Stimulated activated CD4-positive, alpha-beta T cell treated with anti-CD3 and anti-CD28 coated beads, TNF-alpha, amount 100 ng/mL, for 4 hours (primary cell): Measurements from ENCODE around the gene MGRN1.

ENCODE experiments used
- DNase-seq, 3 experiments: peaks; one replicate each; pipeline ENCODE4 v3.0.0-alpha.2; 2020; ENCODE audit warnings: low read depth in 3 of 3

MGRN1 gene

GRCh38 chr16:4697848-4698291 is 73.2 kb downstream of the MGRN1 start:
- DNase-seq = no peak

GRCh38 chr16:4698321-4699045 is 73.9 kb downstream of the MGRN1 start:
- DNase-seq = no peak

- DNase-seq = no peak
Measured at GRCh38 chr16:4699046-4699556, 74.5 kb downstream of the MGRN1 start.

- no peak for DNase-seq
Measured at GRCh38 chr16:4700380-4700996, 75.9 kb downstream of the MGRN1 start.

- DNase-seq = no peak
Measured at GRCh38 chr16:4700997-4701743, 76.5 kb downstream of the MGRN1 start.

GRCh38 chr16:4701791-4702465 is 77.3 kb downstream of the MGRN1 start:
- DNase-seq = no peak

GRCh38 chr16:4702466-4702808 is 77.8 kb downstream of the MGRN1 start:
- DNase-seq = no peak

GRCh38 chr16:4703906-4704305 is 79.3 kb downstream of the MGRN1 start:
- DNase-seq = no peak

GRCh38 chr16:4704491-4704890 is 79.9 kb downstream of the MGRN1 start:
- DNase-seq = no peak

- no peak for DNase-seq
Measured at GRCh38 chr16:4704913-4705312, 80.3 kb downstream of the MGRN1 start.

- no peak for DNase-seq
Measured at GRCh38 chr16:4706871-4707270, 82.2 kb downstream of the MGRN1 start.

GRCh38 chr16:4709481-4709880 is 84.9 kb downstream of the MGRN1 start:
- DNase-seq = no peak

GRCh38 chr16:4713663-4714501 is 89.3 kb downstream of the MGRN1 start:
- no peak for DNase-seq

- no peak for DNase-seq
Measured at GRCh38 chr16:4714996-4715395, 90.4 kb downstream of the MGRN1 start.

GRCh38 chr16:4718466-4718865 is 93.8 kb downstream of the MGRN1 start:
- DNase-seq = no peak

GRCh38 chr16:4723071-4723767 is 98.6 kb downstream of the MGRN1 start:
- no peak for DNase-seq

- DNase-seq = no peak
Measured at GRCh38 chr16:4724661-4725270, 100.1 kb downstream of the MGRN1 start.

GRCh38 chr16:4726616-4727015 is 102.0 kb downstream of the MGRN1 start:
- no peak for DNase-seq

- no peak for DNase-seq
Measured at GRCh38 chr16:4728676-4729075, 104.0 kb downstream of the MGRN1 start.

- no peak for DNase-seq
Measured at GRCh38 chr16:4729876-4730275, 105.2 kb downstream of the MGRN1 start.
